Liver (tissue), 3 donors: ENCODE results near the gene XYLT2.

Experiments used
- FOXA2 ChIP-seq: IDR thresholded peaks from 2 replicates; pipeline ENCODE4 v1.6.1; 2016; ENCODE audit warnings: antibody characterized with exemption
- GABPA ChIP-seq, 2 donors: IDR thresholded peaks in 1 of 2; conservative IDR thresholded peaks in 1 of 2; 2 replicates each; pipeline ENCODE4 v1.6.1; 2016; ENCODE audit warnings: antibody characterized with exemption in 2 of 2, mild to moderate bottlenecking in 1 of 2, moderate library complexity in 1 of 2
- JUND ChIP-seq, 2 donors: IDR thresholded peaks; 2 replicates each; pipeline ENCODE4 v1.6.1; 2016; ENCODE audit warnings: antibody characterized with exemption in 2 of 2
- SP1 ChIP-seq: IDR thresholded peaks from 2 replicates; pipeline ENCODE4 v1.6.1; 2018; ENCODE audit warnings: antibody characterized with exemption, mild to moderate bottlenecking
- TAF1 ChIP-seq: conservative IDR thresholded peaks from 2 replicates; pipeline ENCODE4 v1.6.1; 2016; ENCODE audit warnings: antibody characterized with exemption, mild to moderate bottlenecking
- YY1 ChIP-seq: IDR thresholded peaks from 2 replicates; pipeline ENCODE4 v1.6.1; 2016; ENCODE audit warnings: antibody characterized with exemption, mild to moderate bottlenecking
- TF ChIP-seq, protein P1 (sequence below): fragments of 150-350 bp; IDR thresholded peaks from 2 replicates; pipeline ENCODE4 v1.5.1; 2017; ENCODE audit warnings: improper control_type of control experiment, low read depth, low read length; ENCODE audit not compliant: missing input control
- TF ChIP-seq, protein P2 (sequence below): IDR thresholded peaks from 2 replicates; pipeline ENCODE4 v1.6.1; 2016; ENCODE audit warnings: antibody characterized with exemption, mild to moderate bottlenecking
- TF ChIP-seq, protein P3 (sequence below): IDR thresholded peaks from 2 replicates; pipeline ENCODE4 v1.6.1; 2016; ENCODE audit warnings: antibody characterized with exemption
- donor health status: healthy.
- donor health status: healthy.

DNA sequence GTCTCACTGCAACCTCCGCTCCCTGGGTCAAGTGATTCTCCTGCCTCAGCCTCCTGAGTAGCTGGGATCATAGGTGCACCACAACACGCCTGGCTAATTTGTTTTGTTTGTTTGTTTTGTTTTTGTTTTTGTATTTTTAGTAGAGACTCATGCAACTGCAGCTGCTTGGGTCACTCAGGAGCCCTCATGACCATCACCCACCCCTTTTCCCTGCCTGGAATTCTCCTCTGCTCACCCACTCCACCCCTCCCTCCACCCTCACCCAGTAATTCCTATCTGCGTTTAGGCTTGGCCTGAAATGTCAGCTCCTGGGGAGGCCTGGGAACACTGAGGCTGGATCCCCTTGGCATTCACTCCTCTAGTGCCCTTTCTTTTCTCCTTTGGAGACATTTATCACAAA is 46.1 kb upstream of the XYLT2 start:
- TF ChIP-seq, protein P1, sequence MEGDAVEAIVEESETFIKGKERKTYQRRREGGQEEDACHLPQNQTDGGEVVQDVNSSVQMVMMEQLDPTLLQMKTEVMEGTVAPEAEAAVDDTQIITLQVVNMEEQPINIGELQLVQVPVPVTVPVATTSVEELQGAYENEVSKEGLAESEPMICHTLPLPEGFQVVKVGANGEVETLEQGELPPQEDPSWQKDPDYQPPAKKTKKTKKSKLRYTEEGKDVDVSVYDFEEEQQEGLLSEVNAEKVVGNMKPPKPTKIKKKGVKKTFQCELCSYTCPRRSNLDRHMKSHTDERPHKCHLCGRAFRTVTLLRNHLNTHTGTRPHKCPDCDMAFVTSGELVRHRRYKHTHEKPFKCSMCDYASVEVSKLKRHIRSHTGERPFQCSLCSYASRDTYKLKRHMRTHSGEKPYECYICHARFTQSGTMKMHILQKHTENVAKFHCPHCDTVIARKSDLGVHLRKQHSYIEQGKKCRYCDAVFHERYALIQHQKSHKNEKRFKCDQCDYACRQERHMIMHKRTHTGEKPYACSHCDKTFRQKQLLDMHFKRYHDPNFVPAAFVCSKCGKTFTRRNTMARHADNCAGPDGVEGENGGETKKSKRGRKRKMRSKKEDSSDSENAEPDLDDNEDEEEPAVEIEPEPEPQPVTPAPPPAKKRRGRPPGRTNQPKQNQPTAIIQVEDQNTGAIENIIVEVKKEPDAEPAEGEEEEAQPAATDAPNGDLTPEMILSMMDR: no peak
- TF ChIP-seq, protein P2, sequence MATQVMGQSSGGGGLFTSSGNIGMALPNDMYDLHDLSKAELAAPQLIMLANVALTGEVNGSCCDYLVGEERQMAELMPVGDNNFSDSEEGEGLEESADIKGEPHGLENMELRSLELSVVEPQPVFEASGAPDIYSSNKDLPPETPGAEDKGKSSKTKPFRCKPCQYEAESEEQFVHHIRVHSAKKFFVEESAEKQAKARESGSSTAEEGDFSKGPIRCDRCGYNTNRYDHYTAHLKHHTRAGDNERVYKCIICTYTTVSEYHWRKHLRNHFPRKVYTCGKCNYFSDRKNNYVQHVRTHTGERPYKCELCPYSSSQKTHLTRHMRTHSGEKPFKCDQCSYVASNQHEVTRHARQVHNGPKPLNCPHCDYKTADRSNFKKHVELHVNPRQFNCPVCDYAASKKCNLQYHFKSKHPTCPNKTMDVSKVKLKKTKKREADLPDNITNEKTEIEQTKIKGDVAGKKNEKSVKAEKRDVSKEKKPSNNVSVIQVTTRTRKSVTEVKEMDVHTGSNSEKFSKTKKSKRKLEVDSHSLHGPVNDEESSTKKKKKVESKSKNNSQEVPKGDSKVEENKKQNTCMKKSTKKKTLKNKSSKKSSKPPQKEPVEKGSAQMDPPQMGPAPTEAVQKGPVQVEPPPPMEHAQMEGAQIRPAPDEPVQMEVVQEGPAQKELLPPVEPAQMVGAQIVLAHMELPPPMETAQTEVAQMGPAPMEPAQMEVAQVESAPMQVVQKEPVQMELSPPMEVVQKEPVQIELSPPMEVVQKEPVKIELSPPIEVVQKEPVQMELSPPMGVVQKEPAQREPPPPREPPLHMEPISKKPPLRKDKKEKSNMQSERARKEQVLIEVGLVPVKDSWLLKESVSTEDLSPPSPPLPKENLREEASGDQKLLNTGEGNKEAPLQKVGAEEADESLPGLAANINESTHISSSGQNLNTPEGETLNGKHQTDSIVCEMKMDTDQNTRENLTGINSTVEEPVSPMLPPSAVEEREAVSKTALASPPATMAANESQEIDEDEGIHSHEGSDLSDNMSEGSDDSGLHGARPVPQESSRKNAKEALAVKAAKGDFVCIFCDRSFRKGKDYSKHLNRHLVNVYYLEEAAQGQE: no peak
- TF ChIP-seq JUND (IDR thresholded peaks at IDR 0.05): no peak
- TF ChIP-seq TAF1: no peak
- TF ChIP-seq GABPA (IDR thresholded peaks at IDR 0.05 in 1 of 2, conservative IDR thresholded peaks at IDR 0.05 in 1 of 2): no peak
- TF ChIP-seq, protein P3, sequence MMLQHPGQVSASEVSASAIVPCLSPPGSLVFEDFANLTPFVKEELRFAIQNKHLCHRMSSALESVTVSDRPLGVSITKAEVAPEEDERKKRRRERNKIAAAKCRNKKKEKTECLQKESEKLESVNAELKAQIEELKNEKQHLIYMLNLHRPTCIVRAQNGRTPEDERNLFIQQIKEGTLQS: no peak
- TF ChIP-seq SP1: no peak
- no peak for TF ChIP-seq YY1
- no peak for TF ChIP-seq FOXA2
